Measurements from ENCODE around the gene SHOC2. TPM values are rescaled to one million over a fixed set of nuclear protein-coding genes. Genes with fewer than 3 reads are reported as not detected.
"Not testable (repeated sequence)": the region's sequence is repeated elsewhere in the genome, so short reads cannot be mapped to it uniquely, and the experiment has no call there.

The SHOC2 gene
- total RNA-seq, 1 experiment from 2014 or later, result 17.5 TPM

- no peaks in the 10 kb centered on the region for H3K36me3 ChIP-seq (replicated peaks; ENCODE audit: control insufficient read depth, insufficient read depth, low read length)
- H3K27me3 ChIP-seq (ENCODE audit: control insufficient read depth, insufficient read depth, low read length), result no peaks in the 10 kb centered on the region
- no peak for DNase-seq
- H3K4me3 ChIP-seq (ENCODE audit: insufficient read depth, low read depth, low read length), result no peak overlapping the region
Observed at GRCh38 chr10:110887560-110887959, 31.8 kb upstream of the SHOC2 start.

GRCh38 chr10:110892602-110893288, 26.7 kb upstream of the SHOC2 start:
- no peak for DNase-seq

DNA sequence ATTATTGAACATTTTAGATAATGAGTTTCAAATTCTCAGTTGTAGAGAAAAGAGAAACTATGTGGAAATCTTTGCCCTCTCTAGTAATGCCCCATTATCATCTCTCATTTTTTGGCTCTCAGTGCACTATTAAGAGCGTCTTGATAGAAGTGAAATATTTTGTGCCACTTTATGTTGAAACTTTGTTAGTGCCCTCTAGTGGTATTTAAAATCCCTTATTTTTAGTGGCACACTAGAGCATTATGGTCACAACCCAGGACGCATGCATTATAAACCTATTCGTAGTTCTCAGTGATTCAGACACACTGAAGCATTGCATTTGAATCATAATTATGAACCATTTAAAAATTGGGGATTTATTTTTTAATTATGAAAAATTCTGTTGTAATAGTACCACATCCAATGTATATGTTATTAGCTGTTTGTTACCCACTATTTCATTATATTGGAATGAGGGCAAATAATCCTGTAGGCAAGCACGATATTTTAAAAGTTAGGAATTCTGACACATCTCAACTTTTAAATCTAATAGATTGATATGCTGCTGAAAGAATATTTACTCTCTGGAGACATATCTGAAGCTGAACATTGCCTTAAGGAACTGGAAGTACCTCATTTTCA, 25.7 kb upstream of the SHOC2 start:
- DNase-seq, result peak; percentile 15
- Histone ChIP-seq H3K27me3 (ENCODE audit: control insufficient read depth, insufficient read depth, low read length) (no peaks in the 10 kb centered on the region), H3K36me3 (replicated peaks; ENCODE audit: control insufficient read depth, insufficient read depth, low read length) (no peaks in the 10 kb centered on the region; the same call in 1 of the 2 replicates), H3K4me3 (ENCODE audit: insufficient read depth, low read depth, low read length) (no peak overlapping the region)

More at GRCh38 chr10:110892602-110893288, 26.7 kb upstream of the SHOC2 start:
- H3K27me3 ChIP-seq (ENCODE audit: control insufficient read depth, insufficient read depth, low read length), result no peaks in the 10 kb centered on the region
- no peaks in the 10 kb centered on the region for H3K36me3 ChIP-seq (replicated peaks; ENCODE audit: control insufficient read depth, insufficient read depth, low read length)
- no peak overlapping the region for H3K4me3 ChIP-seq (ENCODE audit: insufficient read depth, low read depth, low read length)

- H3K27me3 ChIP-seq (ENCODE audit: control insufficient read depth, insufficient read depth, low read length), result no peaks in the 10 kb centered on the region
- no peak overlapping the region for H3K4me3 ChIP-seq (ENCODE audit: insufficient read depth, low read depth, low read length)
- no peak for DNase-seq
- no peaks in the 10 kb centered on the region; the same call in 1 of the 2 replicates for H3K36me3 ChIP-seq (replicated peaks; ENCODE audit: control insufficient read depth, insufficient read depth, low read length)
Observed at GRCh38 chr10:110897184-110897583, 22.2 kb upstream of the SHOC2 start.

DNA sequence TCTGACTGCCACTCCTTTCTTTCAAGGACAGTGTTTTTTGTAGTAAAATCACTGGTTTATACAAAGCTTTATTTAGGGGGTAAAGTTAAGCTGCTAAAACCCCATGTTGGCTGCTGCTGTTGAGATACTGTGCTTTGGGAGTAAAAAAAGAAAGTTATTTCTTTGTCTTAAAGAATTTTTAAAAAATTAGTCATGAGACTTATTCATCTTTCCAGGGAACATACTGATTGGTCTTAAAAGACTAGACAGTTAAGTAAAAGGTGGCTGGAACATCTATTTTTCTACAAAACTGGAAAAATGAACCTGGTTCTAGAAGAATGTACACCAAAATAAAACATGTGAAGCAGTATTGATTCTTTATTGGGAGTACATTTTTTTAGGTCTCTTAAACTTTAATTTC, 21.0 kb upstream of the SHOC2 start:
- Histone ChIP-seq H3K36me3 (replicated peaks; ENCODE audit: control insufficient read depth, insufficient read depth, low read length) (no peaks in the 10 kb centered on the region; the same call in 1 of the 2 replicates), H3K27me3 (ENCODE audit: control insufficient read depth, insufficient read depth, low read length) (no peaks in the 10 kb centered on the region), H3K4me3 (ENCODE audit: insufficient read depth, low read depth, low read length) (no peak overlapping the region)
- DNase-seq, result no peak

DNA sequence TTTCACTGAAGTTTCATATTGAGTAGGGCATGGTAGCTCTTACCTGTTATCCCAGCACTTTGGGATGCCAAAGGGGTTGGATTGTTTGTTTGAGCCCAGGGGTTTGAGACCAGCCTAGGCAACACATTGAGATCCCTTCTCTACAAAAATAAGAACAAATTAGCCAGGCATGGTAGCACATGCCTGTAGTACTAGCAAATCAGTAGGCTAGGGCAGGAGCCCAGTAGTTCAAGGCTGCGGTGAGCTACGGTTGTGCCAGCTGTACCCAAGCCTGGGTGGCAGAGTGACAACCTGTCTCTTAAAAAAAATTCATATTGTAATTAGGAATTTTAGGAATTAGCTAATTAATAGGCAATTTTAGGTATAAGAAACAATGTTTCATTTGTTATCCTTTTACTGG, 18.4 kb upstream of the SHOC2 start:
- DNase-seq, result no peak
- Histone ChIP-seq H3K4me3 (ENCODE audit: insufficient read depth, low read depth, low read length) (no peak overlapping the region), H3K36me3 (replicated peaks; ENCODE audit: control insufficient read depth, insufficient read depth, low read length) (no peaks in the 10 kb centered on the region; the same call in 1 of the 2 replicates), H3K27me3 (ENCODE audit: control insufficient read depth, insufficient read depth, low read length) (no peaks in the 10 kb centered on the region)

GRCh38 chr10:110901954-110902819, 17.2 kb upstream of the SHOC2 start:
- Histone ChIP-seq H3K27me3 (ENCODE audit: control insufficient read depth, insufficient read depth, low read length) (no peaks in the 10 kb centered on the region), H3K4me3 (ENCODE audit: insufficient read depth, low read depth, low read length) (no peak overlapping the region), H3K36me3 (replicated peaks; ENCODE audit: control insufficient read depth, insufficient read depth, low read length) (no peaks in the 10 kb centered on the region; the same call in 1 of the 2 replicates)
- no peak for DNase-seq

DNA sequence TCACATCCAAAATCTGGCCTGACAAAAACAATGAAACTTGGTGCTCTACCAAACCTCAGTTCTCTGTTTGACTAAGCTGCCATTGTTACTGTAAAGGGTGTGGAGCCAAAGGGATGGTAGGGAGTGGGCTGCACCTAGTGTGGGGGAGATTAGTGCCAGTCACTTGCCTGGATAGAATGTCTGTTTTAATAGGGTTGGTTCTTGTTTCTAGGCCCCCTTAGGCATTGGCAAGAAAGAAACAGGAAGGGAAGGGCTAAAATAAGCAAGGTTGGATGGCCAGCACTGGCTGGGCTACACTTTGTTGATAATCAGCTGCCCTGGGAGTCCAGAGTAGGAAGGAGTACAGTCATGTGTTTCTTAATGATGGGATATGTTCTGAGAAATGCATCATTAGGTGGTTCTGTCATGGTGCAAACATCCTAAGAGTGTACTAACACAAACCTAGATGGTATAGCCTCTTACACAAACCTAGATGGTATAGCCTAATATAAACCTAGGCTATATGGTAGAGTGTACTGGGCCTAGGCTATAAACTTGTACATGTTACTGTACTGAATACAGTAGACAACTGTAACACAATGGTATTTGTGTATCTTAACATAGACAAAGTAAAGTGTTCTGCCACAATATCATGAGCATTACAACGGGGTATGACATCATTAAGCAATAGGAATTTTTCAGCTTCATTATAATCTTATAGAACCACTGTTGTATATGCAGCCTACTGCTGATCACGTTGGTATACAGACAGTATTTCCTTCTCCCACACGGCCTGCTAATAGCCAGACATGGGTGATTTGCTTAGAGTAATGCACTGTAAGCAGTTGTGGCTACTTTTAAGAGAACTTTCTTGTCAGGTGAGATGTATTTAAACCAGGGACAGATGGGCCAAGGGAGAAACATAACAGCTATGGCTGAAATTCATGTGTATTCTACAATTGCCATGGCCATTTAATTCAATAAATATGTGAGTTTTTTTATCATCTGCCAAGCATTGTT, 15.8 kb upstream of the SHOC2 start:
- no peaks in the 10 kb centered on the region for H3K27me3 ChIP-seq (ENCODE audit: control insufficient read depth, insufficient read depth, low read length)
- H3K36me3 ChIP-seq (replicated peaks; ENCODE audit: control insufficient read depth, insufficient read depth, low read length), result no peaks in the 10 kb centered on the region; the same call in 1 of the 2 replicates
- no peak overlapping the region for H3K4me3 ChIP-seq (ENCODE audit: insufficient read depth, low read depth, low read length)
- DNase-seq, result no peak

- H3K36me3 ChIP-seq (replicated peaks; ENCODE audit: control insufficient read depth, insufficient read depth, low read length), result no peaks in the 10 kb centered on the region
- no peak overlapping the region for H3K4me3 ChIP-seq (ENCODE audit: insufficient read depth, low read depth, low read length)
- DNase-seq, result no peak
- no peaks in the 10 kb centered on the region for H3K27me3 ChIP-seq (ENCODE audit: control insufficient read depth, insufficient read depth, low read length)
Observed at GRCh38 chr10:110910138-110910537, 9.3 kb upstream of the SHOC2 start.

GRCh38 chr10:110912374-110912773, 7.0 kb upstream of the SHOC2 start:
- Histone ChIP-seq H3K36me3 (replicated peaks; ENCODE audit: control insufficient read depth, insufficient read depth, low read length) (peaks cover 2% of the 10 kb centered on the region; the same call in 1 of the 2 replicates), H3K4me3 (ENCODE audit: insufficient read depth, low read depth, low read length) (no peak overlapping the region), H3K27me3 (ENCODE audit: control insufficient read depth, insufficient read depth, low read length) (no peaks in the 10 kb centered on the region)
- no peak for DNase-seq

GRCh38 chr10:110914431-110914830, 5.0 kb upstream of the SHOC2 start:
- DNase-seq, result no peak
- Histone ChIP-seq H3K4me3 (ENCODE audit: insufficient read depth, low read depth, low read length) (no peak overlapping the region), H3K27me3 (ENCODE audit: control insufficient read depth, insufficient read depth, low read length) (no peaks in the 10 kb centered on the region), H3K36me3 (replicated peaks; ENCODE audit: control insufficient read depth, insufficient read depth, low read length) (peaks cover 2% of the 10 kb centered on the region; the same call in 1 of the 2 replicates)

DNA sequence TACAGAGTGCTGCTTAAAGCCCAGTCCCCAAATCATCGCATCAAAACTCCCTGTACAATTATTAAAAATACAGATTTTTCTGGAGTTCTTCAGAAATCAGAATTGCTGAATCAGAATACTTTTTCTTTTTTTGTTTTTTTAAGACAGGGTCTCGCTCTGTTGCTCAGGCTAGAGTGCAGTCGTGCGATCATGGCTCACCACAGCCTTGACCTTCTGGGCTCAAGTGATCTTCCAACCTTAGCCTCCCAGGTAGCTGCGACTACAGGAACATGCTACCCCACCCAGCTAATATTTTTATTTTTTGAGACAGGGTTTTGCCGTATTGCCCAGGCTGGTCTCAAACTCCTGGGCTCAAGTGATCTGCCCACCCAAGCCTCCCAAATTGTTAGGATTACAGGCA, 4.4 kb upstream of the SHOC2 start:
- DNase-seq, result no peak
- Histone ChIP-seq H3K4me3 (ENCODE audit: insufficient read depth, low read depth, low read length) (no peak overlapping the region), H3K27me3 (ENCODE audit: control insufficient read depth, insufficient read depth, low read length) (no peaks in the 10 kb centered on the region)

GRCh38 chr10:110915600-110915999, 3.8 kb upstream of the SHOC2 start:
- not testable (repeated sequence) for H3K4me3 ChIP-seq (ENCODE audit: insufficient read depth, low read depth, low read length); H3K27me3 ChIP-seq (ENCODE audit: control insufficient read depth, insufficient read depth, low read length)

More for the DNA sequence above, 4.4 kb upstream of the SHOC2 start:
- H3K36me3 ChIP-seq (replicated peaks; ENCODE audit: control insufficient read depth, insufficient read depth, low read length), result peaks cover 2% of the 10 kb centered on the region; the same call in 1 of the 2 replicates

More at GRCh38 chr10:110915600-110915999, 3.8 kb upstream of the SHOC2 start:
- DNase-seq; H3K36me3 ChIP-seq (replicated peaks; ENCODE audit: control insufficient read depth, insufficient read depth, low read length): not testable (repeated sequence)
